Muscle of arm (tissue), 12 donors: ENCODE data around the gene KRTAP5-6. TPM values are rescaled to one million over a fixed set of nuclear protein-coding genes. Genes with fewer than 3 reads are reported as not detected.

ENCODE experiments used
- DNase-seq: peaks from one replicate; pipeline ENCODE4 v3.0.0-alpha.2; 2013
- polyA plus RNA-seq, 12 donors: library from polyadenylated mRNA; unstranded; fragments of 120-200 nt; gene quantifications; one replicate each; pipeline ENCODE4 v1.2.1, GENCODE V29; 2013; ENCODE audit not compliant: insufficient read length in 12 of 12

Gene KRTAP5-6
- polyA plus RNA-seq, 12 donors = 0.36 to 0.82 (median 0.46) TPM; not detected in 6

DNA sequence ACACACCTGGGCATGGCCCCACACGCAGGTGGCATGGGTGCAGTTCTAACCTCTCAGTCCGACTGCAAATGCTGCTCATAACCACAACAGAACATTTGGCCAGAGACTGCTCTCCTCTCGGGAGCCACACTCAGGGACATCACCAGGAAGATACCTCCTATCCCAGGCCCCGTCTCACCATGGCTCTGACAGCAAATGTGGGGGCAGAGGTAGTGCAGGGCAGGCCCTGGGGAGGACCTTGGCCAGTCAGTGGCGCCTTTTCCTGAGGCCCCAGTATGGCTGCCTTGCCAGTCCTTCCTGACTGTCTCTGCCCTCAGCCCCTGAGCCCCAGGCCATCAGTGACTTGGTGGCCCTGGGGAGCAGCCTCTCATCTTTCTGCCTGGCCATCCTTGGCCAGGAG is 2.8 kb downstream of the KRTAP5-6 start:
- DNase-seq = no peak

DNA sequence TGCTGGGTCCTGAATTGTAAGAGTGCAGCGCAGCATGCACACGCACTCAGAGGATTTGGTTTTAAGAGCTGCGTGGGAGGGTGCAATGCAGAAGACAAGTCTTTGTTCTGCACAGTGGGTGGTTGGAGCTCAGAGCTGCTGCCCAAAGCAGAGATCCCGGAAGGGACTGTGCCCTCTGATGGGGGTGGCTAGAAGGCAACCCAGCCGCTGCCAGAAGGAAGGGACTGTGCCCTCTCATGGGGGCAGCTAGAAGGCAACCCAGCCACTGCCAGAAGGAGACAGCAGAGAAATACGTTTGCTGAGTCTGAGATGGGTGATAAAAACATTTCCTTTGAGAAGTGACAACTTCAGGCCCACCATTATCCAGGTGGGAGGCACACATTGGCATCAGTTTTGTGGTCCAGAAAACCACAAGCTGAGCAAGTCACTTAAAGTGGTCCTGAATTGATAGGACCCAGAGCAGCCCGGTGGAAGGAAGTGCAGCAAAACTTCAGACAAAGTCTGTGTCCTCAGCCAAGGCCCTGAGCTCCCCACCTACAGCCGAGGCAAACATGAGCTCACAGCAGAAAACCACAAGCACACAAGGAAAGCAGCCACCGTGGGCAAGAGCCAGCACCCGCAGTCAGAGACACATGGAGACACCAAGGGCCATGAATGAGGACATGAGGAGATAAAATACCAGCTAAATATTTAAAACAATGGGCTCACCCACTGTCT is 4.3 kb downstream of the KRTAP5-6 start:
- no peak for DNase-seq

DNA sequence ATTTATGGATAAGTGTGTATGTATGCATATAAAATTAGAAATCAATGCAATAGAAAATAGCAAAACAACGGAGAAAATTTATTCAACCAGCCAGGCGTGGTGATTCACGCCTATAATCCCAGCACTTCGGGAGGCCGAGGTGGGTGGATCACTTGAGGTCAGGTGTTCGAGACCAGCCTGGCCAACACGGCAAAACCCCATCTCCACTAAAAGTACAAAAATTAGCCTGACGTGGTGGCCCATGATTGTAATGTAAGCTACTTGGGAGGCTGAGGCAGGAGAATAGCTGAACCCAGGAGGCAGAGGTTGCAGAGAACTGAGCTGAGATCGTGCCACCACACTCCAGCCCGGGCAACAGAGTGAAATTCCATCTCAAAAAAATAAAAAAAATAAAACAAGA is 5.5 kb downstream of the KRTAP5-6 start:
- DNase-seq = no peak

DNA sequence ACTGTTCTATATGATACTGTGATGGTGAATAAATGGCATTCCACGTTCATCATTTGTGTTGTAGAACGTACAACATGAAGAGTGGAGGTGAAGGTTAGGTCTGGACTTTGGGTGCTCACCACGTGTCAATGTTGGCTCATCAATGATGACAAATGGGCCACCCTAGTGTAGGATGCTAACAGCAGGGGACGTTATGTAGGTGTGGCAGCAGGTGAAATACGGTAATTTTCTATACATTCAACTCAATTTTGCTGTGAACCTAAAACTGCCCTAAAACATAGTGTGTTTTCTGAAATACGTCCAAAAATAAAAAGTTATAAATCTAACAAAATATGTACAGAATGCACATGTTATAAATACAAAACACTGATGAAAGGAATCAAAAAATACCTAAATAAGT is 6.2 kb downstream of the KRTAP5-6 start:
- DNase-seq = no peak

DNA sequence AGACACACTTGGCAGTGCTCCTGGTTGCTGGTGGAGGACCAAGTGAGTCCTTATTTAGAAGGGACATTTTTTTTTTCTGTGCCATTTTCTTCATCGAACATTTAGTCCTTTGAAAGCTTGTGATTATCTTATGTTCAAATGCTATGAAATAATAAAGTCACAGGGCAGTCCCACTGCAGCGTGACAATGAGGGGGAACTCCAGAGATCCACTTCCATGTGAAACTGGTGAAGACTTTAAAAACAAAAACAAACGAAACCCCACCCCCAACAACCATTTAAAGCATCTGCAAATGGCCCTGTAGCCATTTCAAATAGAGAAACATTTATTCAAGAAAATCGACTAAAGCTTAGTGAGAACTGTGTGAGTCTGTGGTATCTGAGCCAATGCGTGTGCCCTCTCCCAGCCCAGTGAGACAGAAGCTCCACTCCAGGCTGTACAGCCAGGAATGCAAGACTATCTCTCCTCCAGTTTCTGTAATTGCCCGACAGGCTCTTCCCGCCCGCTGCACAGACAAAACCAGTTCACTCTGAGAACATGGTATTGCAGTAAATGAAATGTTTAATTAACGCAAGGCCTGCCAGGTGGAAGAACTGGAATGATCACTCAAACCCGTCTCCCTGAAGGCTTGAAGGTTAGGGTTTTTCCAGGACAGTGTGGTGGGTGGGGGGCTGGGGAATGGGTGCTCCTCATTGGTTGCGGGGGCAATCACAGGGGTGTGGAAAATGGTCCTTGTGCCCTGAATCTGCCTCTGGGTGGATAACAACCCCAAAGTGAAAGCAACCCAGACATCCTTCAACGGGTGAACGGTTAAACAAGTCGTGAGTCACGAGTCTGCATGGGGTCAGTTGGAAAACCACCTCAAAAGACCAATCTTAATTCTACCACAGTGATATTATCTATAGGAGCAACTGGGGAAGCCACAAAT is 8.4 kb downstream of the KRTAP5-6 start:
- no peak for DNase-seq

DNA sequence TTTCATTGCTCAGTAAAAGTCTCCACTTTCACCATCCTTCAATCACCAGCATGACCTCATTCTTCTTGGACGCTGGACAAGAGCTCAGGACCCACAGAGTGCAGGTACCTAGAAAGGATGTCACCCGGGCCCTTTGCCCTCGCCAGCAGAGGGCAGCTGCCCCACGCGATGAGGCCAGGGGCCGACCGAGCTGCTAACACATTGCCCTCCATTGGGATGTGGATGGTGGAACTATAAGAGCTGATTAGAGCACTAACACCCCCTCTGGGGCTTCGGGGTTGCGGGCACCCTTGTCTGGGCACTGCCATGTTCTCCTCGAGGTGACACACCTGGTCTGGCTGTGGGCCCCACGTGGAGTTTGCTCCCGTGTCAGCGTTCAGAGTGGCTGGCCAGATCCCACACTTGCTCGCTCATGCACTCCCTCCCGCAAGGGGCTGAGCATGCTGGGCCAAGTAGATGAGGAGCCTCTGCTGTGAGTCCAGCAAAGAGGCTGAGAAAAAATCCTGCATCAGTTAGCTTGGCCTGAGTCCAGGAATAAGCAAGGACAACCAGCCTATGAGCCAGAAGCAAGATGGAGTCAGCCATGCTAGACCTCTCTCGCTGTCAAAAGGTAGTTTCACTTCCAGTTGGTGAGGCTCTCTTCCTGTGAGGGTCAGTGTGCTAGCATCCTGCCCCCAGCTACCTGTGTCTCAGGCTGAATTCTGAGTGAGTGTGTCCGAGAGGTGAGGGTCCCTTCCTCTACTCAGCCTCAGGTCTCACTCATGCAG is 9.8 kb downstream of the KRTAP5-6 start:
- DNase-seq = no peak

DNA sequence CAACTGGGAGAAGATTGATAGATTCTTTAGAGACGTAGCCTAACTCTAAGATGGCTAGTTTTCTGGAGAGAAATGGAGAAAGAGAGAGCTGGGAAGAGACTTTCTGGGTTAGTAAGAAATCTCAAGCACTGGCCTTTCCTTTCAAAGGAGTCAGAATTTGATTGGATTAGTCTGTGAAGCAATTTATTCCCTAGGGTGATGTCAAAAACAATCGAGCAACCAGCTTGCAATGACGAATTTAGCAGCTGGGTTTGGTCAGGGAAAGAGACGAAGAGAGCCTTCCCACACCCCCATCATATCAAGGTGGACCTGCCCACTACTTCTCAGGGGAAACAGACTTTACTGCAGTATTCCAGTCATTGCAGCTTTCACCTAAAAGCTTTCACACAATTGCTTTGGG is 10.8 kb downstream of the KRTAP5-6 start:
- DNase-seq = no peak

DNA sequence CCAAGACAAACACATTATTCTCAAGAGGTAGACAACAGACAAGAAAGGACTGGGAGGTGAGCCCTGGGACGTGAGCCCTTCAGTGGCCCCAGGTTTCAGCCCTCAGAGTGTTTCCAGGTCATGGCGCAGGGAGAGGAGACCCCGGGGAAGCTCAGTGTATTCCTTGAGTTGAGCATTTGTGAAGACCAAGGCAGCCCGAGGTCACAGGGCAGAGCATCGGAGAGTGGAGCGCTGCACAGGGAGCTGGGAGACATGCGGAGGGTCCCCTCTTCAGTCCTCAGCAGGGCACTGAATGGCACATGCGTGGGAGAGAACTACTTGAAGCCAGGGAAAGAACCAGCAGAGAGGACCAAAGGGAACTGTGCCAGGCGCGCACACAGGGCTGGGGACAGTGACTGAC is 11.7 kb downstream of the KRTAP5-6 start:
- no peak for DNase-seq

DNA sequence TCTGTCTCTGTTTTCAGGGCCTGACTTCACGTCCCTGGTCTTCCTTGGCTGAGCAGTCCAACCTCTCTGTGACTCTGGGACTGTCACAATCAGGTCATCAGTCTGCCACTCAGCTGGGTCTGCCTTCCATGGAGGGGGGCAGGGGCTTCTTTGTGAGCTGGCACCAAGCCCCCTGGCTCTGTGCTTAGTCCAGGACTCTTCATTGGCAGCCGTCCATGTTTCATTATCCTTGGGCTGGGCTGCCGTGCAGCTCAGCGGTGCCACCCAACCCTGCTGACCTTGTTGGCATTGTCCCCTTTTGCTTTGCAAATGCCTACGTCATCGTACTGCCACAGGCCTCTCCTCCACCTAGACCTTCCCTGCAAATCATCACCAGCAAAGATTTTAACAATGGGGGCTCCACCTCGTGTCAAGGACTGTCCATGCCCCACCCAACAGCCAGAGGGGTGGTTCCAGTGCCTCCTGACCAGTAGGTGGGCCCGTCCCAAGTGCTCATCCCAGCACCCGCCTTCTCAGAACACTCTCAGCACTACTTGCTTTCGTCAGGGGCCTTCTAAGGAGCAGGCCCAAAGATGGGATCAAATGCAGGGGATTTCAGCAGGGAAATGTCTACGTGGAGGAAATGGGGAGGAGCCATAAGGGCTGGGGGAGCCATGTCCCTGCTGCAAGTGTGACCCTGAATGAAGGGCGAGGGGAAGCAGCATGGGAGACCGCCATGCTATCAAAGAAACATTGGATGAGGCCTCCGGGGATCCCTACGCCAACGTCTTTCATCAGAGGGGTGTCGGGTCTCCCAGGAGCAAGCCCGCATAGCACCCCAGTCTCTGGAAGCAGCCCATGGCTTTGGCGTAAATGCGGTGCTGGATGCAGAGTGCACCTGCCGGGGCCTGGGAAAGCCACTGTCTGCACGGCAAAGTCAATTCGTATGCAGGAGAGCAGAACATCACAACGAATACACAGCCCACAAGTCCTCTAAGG is 18.2 kb downstream of the KRTAP5-6 start:
- DNase-seq = no peak

DNA sequence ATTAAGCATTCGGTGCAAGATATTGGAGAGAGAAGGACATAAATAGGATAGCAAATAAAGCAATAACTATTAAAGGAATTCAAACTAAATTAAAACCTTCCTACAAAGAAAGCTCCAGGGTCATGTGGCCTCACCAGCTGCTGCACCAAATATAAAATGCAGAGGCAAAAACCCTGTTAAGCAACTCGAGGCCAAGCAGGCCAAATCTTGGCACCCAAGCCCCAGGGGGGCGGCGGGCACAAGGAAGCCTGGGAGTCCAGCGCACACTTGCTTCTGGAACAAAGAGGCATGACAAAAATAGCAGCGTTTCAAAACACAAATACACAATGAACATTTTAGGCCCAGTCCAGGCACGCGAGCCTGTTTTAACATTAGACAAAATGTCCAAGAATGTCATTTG is 20.8 kb downstream of the KRTAP5-6 start:
- no peak for DNase-seq

DNA sequence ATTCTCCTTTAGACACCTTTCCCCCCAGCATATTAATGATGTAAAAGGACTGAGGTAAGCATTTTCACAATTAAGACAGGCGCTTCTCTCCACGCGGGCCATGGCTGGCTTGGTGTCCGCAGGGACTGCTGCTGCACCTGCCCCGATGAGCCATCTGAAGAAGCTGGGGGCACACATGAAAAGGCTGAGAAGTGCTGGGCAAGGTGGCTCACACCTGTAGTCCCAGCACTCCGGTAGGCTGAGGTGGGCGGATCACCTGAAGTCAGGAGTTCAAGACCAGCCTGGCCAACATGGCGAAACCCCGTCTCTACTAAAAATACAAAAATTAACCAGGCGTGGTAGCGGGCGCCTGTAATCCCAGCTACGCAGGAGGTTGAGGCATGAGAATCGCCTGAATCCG is 21.3 kb downstream of the KRTAP5-6 start:
- DNase-seq = no peak

DNA sequence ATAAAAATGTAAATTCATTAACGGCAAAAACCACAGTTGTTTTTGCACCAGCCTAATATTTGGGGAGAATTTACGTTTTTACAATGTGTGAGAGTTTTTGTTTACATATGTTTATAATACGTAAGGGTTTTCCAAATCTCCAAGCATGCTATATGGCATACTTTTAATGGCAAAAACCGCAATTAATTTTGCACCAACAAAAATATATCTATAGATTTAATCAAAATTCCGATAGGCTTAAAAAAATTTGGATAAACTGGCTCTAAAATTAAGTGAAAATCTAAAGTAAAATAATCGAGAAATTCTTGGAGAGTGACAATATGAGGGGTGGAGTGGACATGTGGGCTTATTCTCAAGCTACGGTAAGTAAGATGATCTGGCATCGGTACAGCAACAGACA is 22.8 kb downstream of the KRTAP5-6 start:
- no peak for DNase-seq

DNA sequence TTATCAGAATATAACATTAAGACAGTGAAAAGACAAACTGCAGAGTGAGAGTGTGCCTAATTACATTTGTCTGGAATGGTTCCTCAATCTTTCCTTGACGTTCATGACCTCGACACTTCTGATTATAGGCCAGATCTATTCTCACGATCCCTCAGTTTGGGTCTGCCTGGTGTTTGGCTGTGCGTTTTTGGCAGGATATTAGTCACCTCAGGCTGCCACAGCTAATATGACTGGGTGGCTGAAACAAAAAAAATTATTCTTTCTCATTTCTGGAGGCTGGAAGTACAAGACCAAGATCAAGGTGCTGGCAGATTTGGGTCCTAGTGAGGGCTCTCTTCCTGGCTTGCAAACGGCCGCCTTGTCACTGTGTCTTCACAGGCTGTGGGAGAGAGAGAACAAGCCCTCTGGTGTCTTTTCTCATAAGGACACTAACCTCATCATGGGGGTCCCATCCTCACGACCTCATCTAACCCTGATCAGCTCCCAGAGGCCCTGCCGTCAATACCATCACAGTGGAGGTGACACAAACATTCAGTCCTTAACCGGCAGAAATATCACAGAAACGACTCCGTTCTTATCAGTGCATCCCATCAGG is 30.2 kb downstream of the KRTAP5-6 start:
- DNase-seq = no peak

DNA sequence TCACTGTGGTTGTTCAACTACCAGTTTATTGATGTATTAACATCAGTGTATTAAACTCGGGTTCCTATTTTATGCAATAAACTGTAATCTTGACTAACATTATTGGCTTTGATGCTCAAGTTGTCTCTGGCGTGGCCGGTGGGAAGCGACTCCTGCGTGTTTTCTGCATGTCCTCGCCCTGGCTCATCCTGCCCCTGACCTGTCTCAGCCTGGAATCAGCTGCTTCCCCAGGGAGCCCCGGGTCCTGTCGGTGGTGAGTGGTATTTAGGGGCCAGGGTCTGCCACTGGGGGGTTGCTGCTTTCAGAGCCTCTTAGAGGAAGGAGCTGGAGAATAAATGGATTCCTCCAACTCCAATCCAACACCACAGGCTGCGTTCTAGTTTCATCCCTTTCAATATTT is 30.9 kb downstream of the KRTAP5-6 start:
- no peak for DNase-seq

DNA sequence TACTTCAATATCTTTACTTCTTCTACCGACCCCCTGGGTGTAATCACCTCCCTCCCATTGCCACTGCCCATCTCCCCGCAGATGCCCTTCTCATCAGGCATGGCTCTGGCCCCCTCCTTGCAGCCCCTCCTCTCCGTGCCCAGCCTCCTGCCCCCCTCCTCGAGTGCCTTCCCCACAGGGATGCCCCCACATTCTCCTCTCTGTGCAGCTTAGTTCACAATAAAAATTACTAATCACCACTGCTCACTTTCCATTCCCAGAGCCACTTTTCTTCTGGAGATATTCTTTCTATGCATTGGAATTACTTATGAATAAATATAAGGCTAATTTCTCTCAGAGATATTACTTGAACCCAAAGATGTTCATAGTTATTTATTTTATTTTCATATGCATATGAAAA is 31.3 kb downstream of the KRTAP5-6 start:
- no peak for DNase-seq

DNA sequence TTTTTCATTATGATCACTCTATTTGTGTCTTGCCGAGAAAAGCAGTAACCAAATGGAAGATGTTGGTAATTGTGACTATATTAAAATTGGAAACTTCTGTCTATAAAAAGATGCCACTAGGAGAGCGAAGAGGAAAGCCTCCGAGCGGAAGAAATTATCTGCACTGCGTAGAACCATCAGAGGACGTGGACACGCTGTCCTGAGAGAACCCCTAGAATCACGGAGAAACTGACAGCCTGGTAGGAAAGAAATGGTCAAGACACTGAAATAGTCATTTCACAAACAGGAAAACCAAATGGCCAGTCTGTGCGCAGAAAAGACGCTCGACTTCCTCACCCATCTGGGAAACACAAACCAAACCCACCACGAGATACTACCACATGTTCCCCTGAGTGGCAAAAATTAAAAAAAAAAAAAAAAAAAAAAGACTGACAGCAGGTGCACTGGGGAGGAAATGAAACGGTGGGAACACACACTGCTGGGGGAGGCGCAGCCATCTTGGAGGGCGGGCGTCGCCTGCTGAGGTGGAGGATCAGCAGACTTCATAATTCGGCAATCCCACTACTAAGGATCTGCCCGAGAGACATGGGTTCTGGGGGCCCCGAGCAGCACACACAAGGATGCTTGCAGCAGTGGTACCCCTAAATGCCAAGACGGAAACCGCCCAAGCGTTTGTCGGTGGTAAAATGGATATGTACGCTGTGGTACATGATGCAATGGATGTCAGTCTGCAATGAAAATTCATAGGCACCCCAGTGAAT is 32.1 kb downstream of the KRTAP5-6 start:
- DNase-seq = no peak

DNA sequence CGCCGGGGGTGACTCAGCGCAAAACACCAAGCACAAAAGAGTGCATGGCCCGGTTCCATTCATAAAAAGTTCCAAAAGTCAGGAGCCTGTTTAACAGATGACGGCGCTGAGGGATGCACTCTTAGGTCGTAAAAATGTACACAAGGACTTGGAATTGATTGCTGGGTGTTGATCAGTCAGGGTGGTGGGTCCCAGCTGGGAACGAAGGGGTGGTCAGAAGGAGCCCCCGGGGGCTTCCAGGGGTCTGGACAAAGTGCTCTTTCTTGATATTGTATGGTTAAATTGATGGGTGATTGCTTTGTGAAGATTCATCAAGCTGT is 32.7 kb downstream of the KRTAP5-6 start:
- DNase-seq = no peak

DNA sequence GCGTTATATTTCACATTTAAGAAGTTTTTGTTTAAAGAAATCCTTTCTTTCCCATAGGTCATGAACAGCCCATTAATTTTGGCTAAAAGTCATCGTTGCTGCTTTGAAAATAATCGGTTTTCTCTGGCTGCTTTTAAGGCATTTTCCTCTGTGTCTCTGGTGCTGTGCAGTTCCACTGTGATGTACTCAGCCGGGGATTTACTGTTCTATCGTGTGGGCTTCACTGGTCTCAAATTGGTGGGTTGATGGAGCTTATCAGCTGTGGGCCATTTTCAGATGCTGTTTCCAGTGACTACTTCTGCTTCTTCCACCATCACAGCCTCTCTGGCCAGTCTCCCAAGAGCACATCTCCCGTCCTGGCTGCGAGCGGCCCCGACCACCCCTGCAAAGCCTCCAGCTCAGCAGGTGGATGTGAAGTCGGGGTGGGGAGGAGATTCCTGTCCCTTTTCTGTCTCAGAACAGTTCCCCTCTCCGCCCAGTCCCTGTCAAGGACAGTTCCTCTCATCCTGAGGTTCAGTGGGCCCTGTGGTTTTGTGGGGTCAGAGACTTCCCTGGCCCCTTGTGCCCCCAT is 33.1 kb downstream of the KRTAP5-6 start:
- no peak for DNase-seq

DNA sequence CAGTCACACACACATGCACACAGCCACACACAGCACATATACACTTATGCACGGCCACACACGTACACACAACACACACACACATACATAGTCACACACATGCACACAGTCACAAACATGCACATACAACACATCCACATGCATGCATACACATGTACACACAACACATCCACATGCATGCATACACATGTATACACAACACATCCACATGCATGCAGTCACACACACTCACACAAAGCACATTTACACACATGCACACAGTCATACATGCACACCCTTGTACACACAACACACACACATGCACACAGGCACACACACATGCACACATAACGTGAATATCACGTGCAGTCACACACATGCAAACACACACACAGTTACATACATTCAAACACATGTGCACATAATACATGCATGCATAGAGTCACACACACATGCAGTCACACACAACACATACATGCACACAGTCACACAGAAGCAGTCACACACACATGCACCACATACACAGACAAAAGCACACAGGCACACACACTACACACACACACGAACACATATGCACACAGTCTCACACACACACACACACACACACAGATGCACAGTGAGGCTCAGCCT is 34.6 kb downstream of the KRTAP5-6 start:
- DNase-seq = no peak
